Left lung (tissue), 10 donors: Measurements from ENCODE around the gene ADCY2. TPM values are rescaled to one million over a fixed set of nuclear protein-coding genes. Genes with fewer than 3 reads are reported as not detected.

Experiments used
- ATAC-seq: fragments of 200-7000 bp; cut with Tn5 transposase; one replicate; pipeline ENCODE4 v1.9.1; 2020; ENCODE audit warnings: moderate library complexity
- DNase-seq, 4 donors: peaks; one replicate each; pipeline ENCODE4 v3.0.0-alpha.2; 2013 to 2020
- H3K27ac ChIP-seq, 2 donors: fragments of 200-600 bp; sonication (generic) in 1 of 2; one replicate each; pipeline versions ENCODE4 v1.5.0 to v1.8.0; 2020 to 2021
- H3K27me3 ChIP-seq, 2 donors: fragments of 200-600 bp; sonication (generic) in 1 of 2; one replicate each; pipeline versions ENCODE4 v1.5.0 to v1.8.0; 2020 to 2021
- H3K36me3 ChIP-seq, 2 donors: fragments of 200-600 bp; sonication (generic) in 1 of 2; one replicate each; pipeline versions ENCODE4 v1.5.0 to v1.8.0; 2020 to 2021
- H3K4me1 ChIP-seq, 2 donors: fragments of 200-600 bp; one replicate each; pipeline ENCODE4 v1.8.0; 2021
- H3K4me3 ChIP-seq, 2 donors: fragments of 200-600 bp; sonication (generic) in 1 of 2; one replicate each; pipeline versions ENCODE4 v1.5.0 to v1.8.0; 2020 to 2021; ENCODE audit warnings: mild to moderate bottlenecking in 1 of 2
- H3K9me3 ChIP-seq, 2 donors: fragments of 200-600 bp; sonication (generic) in 1 of 2; one replicate each; pipeline versions ENCODE4 v1.5.0 to v1.8.0; 2020 to 2021
- intact Hi-C, 2 donors: fragments of 100-400 bp; cut with DNase I; formaldehyde crosslinking; loops; one replicate each; pipeline versions ENCODE4 v1.11.2 to v1.14.2; 2022
- polyA plus RNA-seq, 6 donors: library from polyadenylated mRNA; unstranded; fragments of 120-200 nt; gene quantifications; one replicate each; pipeline ENCODE4 v1.2.1, GENCODE V29; 2013; ENCODE audit not compliant: insufficient read length in 6 of 6
- total RNA-seq, 2 donors: library from RNA; stranded (reverse); fragmentation: NEBNext Ultra II Directional; extraction: Animal tissue kit (Norgen Biotek cat#: 25700); gene quantifications; one replicate each; pipeline ENCODE4 v1.2.1, GENCODE V29; 2021
- TF ChIP-seq, protein P1 (sequence below), 2 donors: fragments of 200-600 bp; sonication (generic) in 1 of 2; IDR thresholded peaks; one replicate each; pipeline versions ENCODE4 v1.5.0 to v1.8.0; 2021; ENCODE audit warnings: antibody characterized with exemption in 2 of 2
- donor health status: DM: no; HTN: yes; CAD: no.
- donor health status: DM: no; HTN: no; CAD: no.

The ADCY2 gene
- total and polyA plus RNA-seq, 8 donors, result 0.34 to 14.0 (median 9.6) TPM

DNA sequence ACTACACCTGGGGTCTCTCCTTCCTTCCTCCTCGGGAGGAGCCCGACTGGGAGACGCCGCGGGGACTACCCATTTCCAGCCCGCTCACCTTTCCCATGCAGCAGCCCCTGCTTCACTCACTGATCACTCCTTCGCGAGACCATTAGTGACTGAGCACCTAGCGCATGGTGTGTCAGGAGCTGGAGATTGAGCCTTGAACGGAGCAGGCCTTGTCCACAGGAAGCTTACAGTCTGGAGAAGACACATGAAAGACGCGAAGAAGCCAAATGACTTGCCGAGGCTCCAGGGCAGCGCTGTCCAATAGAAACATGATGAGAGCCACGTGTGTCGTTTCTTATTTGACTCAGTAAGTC lies 455.3 kb downstream of the ADCY2 start:
- Histone ChIP-seq H3K27ac (no peak overlapping the region), H3K9me3 (no peaks in the 10 kb centered on the region), H3K27me3 (peaks cover 0 to 56% of the 10 kb centered on the region in 2 donors), H3K4me3 (peak overlapping the region; percentile 40 to 41), H3K36me3 (no peaks in the 10 kb centered on the region), H3K4me1 (peaks cover 0 to 14% of the 10 kb centered on the region in 2 donors)
- DNase-seq (no peak), ATAC-seq (peak; percentile 7)
- TF ChIP-seq, protein P1, sequence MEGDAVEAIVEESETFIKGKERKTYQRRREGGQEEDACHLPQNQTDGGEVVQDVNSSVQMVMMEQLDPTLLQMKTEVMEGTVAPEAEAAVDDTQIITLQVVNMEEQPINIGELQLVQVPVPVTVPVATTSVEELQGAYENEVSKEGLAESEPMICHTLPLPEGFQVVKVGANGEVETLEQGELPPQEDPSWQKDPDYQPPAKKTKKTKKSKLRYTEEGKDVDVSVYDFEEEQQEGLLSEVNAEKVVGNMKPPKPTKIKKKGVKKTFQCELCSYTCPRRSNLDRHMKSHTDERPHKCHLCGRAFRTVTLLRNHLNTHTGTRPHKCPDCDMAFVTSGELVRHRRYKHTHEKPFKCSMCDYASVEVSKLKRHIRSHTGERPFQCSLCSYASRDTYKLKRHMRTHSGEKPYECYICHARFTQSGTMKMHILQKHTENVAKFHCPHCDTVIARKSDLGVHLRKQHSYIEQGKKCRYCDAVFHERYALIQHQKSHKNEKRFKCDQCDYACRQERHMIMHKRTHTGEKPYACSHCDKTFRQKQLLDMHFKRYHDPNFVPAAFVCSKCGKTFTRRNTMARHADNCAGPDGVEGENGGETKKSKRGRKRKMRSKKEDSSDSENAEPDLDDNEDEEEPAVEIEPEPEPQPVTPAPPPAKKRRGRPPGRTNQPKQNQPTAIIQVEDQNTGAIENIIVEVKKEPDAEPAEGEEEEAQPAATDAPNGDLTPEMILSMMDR (IDR thresholded peaks at IDR 0.05), result no peak
- intact Hi-C loops, result no loop called here

DNA sequence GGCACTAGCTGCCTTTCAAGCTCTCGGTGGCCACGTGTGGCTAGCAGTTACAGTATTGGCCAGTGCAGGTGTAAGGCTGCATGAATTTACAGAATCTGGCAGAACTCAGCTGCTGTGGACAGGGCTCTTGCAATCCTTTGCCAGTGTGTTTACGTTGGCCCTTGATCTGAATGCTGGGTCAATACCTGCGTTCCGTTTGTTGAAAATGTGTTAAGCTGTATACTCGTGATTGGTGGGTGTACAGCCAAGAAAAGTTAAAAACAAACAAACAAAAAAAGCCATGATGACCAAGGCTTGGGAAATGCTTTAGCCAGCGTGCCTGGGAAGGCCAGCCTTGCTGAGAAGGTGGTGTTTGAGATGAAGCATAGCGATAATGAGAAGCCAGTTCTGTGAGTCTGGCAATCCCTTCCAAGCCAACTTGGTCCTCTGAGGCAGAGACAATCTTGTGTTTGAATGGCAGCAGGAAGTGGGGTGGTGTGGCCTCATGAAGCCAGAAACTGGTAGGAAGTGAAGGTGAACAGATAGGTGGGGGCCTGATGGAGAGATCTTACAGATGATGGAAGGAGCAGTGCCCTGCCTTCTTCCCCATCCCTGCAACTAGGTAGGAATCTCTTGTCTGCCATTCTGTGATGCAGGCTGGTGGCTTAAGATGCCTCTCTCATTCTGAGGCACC lies 455.8 kb downstream of the ADCY2 start:
- ATAC-seq (peak; percentile 38), DNase-seq (peak in 1 of 4 donors; percentile 31)
- intact Hi-C loops, result no loop called here
- Histone ChIP-seq H3K36me3 (no peaks in the 10 kb centered on the region), H3K27me3 (peaks cover 0 to 55% of the 10 kb centered on the region in 2 donors), H3K27ac (no peak overlapping the region), H3K4me1 (peaks cover 0 to 14% of the 10 kb centered on the region in 2 donors), H3K4me3 (no peak overlapping the region), H3K9me3 (no peaks in the 10 kb centered on the region)
- TF ChIP-seq, protein P1 (IDR thresholded peaks at IDR 0.05), result no peak

DNA sequence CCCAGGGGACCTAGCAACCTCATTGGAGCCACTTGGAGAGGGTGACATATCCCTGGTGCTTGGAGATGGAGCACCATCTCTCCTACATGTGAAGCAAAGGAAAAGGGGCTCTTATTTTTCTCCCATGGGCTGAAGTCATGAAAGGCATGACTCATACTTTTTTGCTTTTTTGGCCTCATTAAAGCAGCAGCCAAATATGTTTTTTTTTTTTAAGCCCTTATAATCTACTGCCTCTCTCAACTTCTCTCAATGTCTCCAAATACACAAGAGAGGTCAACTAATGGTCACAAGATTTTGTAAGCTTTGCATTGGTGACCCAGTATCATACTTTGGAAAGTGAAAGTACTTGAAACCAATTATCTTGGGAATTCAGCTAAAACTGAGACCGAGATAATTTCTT lies 456.6 kb downstream of the ADCY2 start:
- Histone ChIP-seq H3K9me3 (no peaks in the 10 kb centered on the region), H3K4me3 (no peak overlapping the region), H3K36me3 (no peaks in the 10 kb centered on the region), H3K27ac (no peak overlapping the region), H3K4me1 (peaks cover 0 to 14% of the 10 kb centered on the region in 2 donors), H3K27me3 (peaks cover 0 to 47% of the 10 kb centered on the region in 2 donors)
- DNase-seq (no peak), ATAC-seq (no peak)
- TF ChIP-seq, protein P1 (IDR thresholded peaks at IDR 0.05), result no peak
- intact Hi-C loops, result no loop called here

DNA sequence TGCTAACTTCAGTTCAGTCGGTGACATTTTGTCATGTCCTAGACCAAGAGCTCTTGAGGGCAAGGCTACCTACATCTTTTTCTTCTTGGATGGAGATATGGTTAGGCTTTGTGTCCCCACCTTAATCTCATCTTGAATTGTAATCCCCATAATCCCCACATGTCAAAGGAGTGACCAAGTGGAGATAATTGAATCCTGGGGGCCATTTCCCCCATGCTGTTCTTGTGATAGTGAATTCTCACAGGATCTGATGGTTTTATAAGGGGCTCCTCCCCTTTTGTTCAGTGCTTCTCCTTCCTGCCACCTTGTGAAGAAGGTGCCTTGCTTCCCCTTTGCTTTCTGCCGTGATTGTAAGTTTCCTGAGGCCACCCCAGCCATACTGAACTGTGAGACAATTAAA lies 457.1 kb downstream of the ADCY2 start:
- DNase-seq, result no peak
- intact Hi-C loops, result no loop called here
- H3K4me3 ChIP-seq, result no peak overlapping the region
- no peak overlapping the region for H3K27ac ChIP-seq
- peaks cover 0 to 43% of the 10 kb centered on the region in 2 donors for H3K27me3 ChIP-seq
- H3K36me3 ChIP-seq, result no peaks in the 10 kb centered on the region
- no peak for ATAC-seq
- TF ChIP-seq, protein P1 (IDR thresholded peaks at IDR 0.05), result no peak
- peaks cover 0 to 14% of the 10 kb centered on the region in 2 donors for H3K4me1 ChIP-seq
- H3K9me3 ChIP-seq, result no peaks in the 10 kb centered on the region

DNA sequence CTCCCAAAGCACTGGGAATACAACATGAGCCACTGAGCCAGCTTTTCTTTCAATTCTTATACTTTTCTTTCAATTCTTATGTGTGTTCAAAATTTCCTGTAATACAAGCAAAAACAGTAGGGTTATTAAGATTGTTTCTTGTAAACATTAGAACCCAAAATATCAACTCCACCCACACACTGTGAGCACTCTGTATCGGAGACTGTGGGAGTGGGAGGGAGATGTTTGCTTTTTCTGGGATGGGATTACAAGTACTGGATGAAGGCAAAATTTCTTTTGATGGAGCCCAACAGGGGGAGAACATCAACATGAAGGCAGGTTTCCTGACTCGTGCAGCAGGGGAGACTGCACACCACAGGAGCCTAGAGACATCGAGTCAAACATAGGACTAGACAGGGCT lies 459.7 kb downstream of the ADCY2 start:
- H3K27ac ChIP-seq, result no peak overlapping the region
- peaks cover 0 to 24% of the 10 kb centered on the region in 2 donors for H3K36me3 ChIP-seq
- peaks cover 0 to 4% of the 10 kb centered on the region in 2 donors for H3K4me1 ChIP-seq
- H3K9me3 ChIP-seq, result no peaks in the 10 kb centered on the region
- DNase-seq, result no peak
- ATAC-seq, result no peak
- TF ChIP-seq, protein P1 (IDR thresholded peaks at IDR 0.05), result no peak
- intact Hi-C loops, result no loop called here
- H3K4me3 ChIP-seq, result no peak overlapping the region
- H3K27me3 ChIP-seq, result peaks cover 0 to 16% of the 10 kb centered on the region in 2 donors
